Measurements from ENCODE around the gene SCUBE1. TPM values are rescaled to one million over a fixed set of nuclear protein-coding genes. Genes with fewer than 3 reads are reported as not detected.

The SCUBE1 gene
- total and polyA plus RNA-seq, 4 donors, result 0.88 to 18.7 (median 3.5) TPM

DNA sequence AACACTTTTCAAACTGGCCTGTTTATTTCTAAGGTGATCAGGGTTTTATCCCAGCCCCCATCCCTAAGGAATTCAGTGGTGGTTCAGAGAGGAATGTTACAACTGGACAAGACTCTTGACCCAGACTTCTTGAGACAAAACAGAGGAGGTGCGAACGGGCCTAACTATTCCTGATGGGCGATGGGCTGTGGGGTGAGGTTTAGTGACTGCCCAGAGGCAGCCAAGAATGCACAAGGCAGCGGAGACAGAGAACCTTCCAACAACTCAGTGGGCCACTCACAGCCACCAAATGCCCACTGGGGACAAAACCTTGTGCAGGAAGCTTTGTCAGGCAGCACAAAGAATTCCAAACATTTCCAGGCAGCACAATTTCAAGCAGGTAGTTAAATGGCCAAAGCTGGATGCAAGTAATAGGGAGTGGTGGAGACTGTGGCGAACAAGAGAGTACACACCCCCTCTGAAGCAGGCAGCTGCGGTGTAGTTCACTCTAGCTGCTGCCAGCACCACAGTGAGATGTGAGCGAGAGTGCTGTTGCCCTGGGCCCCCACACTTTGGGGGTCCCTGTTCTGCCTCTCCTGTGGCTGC is 29.2 kb downstream of the SCUBE1 start:
- Histone ChIP-seq H3K27me3 (ENCODE audit: control insufficient read depth in 1 of 2, insufficient read depth in 2 of 2, low read length in 1 of 2) (no peaks in the 10 kb centered on the region), H3K27ac (ENCODE audit: low read depth in 1 of 2, low read length in 2 of 2) (peak overlapping the region in 1 of 2 donors; percentile 39), H3K36me3 (ENCODE audit: control insufficient read depth in 1 of 2, insufficient read depth in 2 of 2, low read length in 1 of 2) (no peaks in the 10 kb centered on the region), H3K4me1 (ENCODE audit: control insufficient read depth in 1 of 2, insufficient read depth in 2 of 2, low read length in 2 of 2) (no peaks in the 10 kb centered on the region), H3K4me3 (ENCODE audit: low read length in 2 of 2) (no peak overlapping the region), H3K9me3 (ENCODE audit: control insufficient read depth, low read length) (no peaks in the 10 kb centered on the region)
- WGBS, 2 donors, result 56 to 60% methylated on average over 7 of the region's 7 CpGs
- no peak for ATAC-seq (ENCODE audit: low FRiP score)
- intact Hi-C loops (cut with DNase I), result no loop called here
- DNase-seq, result no peak

GRCh38 chr22:43313244-43313889 is 29.8 kb downstream of the SCUBE1 start:
- peak in 1 of 2 donors; percentile 82 for DNase-seq
- Histone ChIP-seq H3K36me3 (ENCODE audit: control insufficient read depth in 1 of 2, insufficient read depth in 2 of 2, low read length in 1 of 2) (no peaks in the 10 kb centered on the region), H3K4me1 (ENCODE audit: control insufficient read depth in 1 of 2, insufficient read depth in 2 of 2, low read length in 2 of 2) (no peaks in the 10 kb centered on the region), H3K4me3 (ENCODE audit: low read length in 2 of 2) (no peak overlapping the region), H3K27me3 (ENCODE audit: control insufficient read depth in 1 of 2, insufficient read depth in 2 of 2, low read length in 1 of 2) (no peaks in the 10 kb centered on the region), H3K9me3 (ENCODE audit: control insufficient read depth, low read length) (no peaks in the 10 kb centered on the region), H3K27ac (ENCODE audit: low read depth in 1 of 2, low read length in 2 of 2) (no peak overlapping the region)
- intact Hi-C loops (cut with DNase I), result no loop called here
- WGBS, 2 donors, result 29 to 47% methylated on average over 6 of the region's 6 CpGs
- no peak for ATAC-seq (ENCODE audit: low FRiP score)

- no peak for ATAC-seq (ENCODE audit: low FRiP score)
- Histone ChIP-seq H3K27ac (ENCODE audit: low read depth in 1 of 2, low read length in 2 of 2) (no peak overlapping the region), H3K4me3 (ENCODE audit: low read length in 2 of 2) (no peak overlapping the region), H3K36me3 (ENCODE audit: control insufficient read depth in 1 of 2, insufficient read depth in 2 of 2, low read length in 1 of 2) (no peaks in the 10 kb centered on the region), H3K9me3 (ENCODE audit: control insufficient read depth, low read length) (no peaks in the 10 kb centered on the region), H3K4me1 (ENCODE audit: control insufficient read depth in 1 of 2, insufficient read depth in 2 of 2, low read length in 2 of 2) (no peaks in the 10 kb centered on the region), H3K27me3 (ENCODE audit: control insufficient read depth in 1 of 2, insufficient read depth in 2 of 2, low read length in 1 of 2) (no peaks in the 10 kb centered on the region)
- intact Hi-C loops (cut with DNase I), result no loop called here
- 85 to 87% methylated on average over 10 of the region's 10 CpGs for WGBS, 2 donors
- no peak for DNase-seq
Observed at GRCh38 chr22:43312608-43313007, 30.6 kb downstream of the SCUBE1 start.

GRCh38 chr22:43310798-43311197 is 32.4 kb downstream of the SCUBE1 start:
- no peaks in the 10 kb centered on the region for H3K4me1 ChIP-seq (ENCODE audit: control insufficient read depth in 1 of 2, insufficient read depth in 2 of 2, low read length in 2 of 2)
- no peaks in the 10 kb centered on the region for H3K9me3 ChIP-seq (ENCODE audit: control insufficient read depth, low read length)
- WGBS, 2 donors, result 95 to 97% methylated on average over 1 of the region's 1 CpG
- no peak overlapping the region for H3K4me3 ChIP-seq (ENCODE audit: low read length in 2 of 2)
- no peak overlapping the region for H3K27ac ChIP-seq (ENCODE audit: low read depth in 1 of 2, low read length in 2 of 2)
- intact Hi-C loops (cut with DNase I), result no loop called here
- DNase-seq (peak; percentile 9 to 13), ATAC-seq (ENCODE audit: low FRiP score) (no peak)
- no peaks in the 10 kb centered on the region for H3K27me3 ChIP-seq (ENCODE audit: control insufficient read depth in 1 of 2, insufficient read depth in 2 of 2, low read length in 1 of 2)
- H3K36me3 ChIP-seq (ENCODE audit: control insufficient read depth in 1 of 2, insufficient read depth in 2 of 2, low read length in 1 of 2), result no peaks in the 10 kb centered on the region

DNA sequence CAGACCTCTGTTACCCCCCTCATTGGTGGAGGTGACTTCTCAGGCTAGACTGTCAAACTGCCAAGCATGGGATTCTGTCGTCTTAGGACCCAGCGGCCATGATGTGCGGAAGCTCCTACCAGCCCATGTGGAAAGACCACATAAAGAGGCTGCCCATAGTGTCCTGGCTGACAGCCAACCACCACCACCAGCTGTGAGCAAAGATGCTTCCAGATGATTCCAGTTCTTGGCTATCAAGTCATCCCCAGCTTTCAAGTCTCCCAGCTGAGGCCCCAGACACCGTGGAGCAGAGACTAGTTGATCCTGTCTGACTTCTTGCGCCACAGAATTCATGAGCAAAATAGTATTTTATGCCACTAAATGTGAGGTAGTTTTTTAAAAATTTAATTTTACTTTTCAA is 32.9 kb downstream of the SCUBE1 start:
- WGBS, 2 donors, result 89 to 91% methylated on average over 5 of the region's 5 CpGs

DNA sequence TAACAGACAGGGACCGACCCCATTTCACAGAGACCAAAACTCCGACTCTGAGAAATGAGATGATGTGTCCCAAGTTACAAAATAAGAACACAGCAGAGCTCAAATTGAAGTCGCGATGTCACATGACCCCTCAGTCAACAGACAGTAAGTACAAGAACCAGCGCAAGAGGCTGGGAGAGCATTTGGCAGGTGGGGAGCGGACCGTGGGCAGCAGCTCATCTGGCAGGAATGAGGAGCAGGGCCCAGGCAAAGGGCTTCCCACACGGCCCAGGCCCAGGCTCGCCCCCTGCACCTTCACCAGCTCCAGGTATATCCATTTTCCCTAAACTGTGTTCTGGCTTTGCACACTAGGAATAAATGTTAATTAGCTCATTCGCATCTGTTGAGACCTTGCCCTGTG is 34.3 kb downstream of the SCUBE1 start:
- Histone ChIP-seq H3K9me3 (ENCODE audit: control insufficient read depth, low read length) (no peaks in the 10 kb centered on the region), H3K27me3 (ENCODE audit: control insufficient read depth in 1 of 2, insufficient read depth in 2 of 2, low read length in 1 of 2) (no peaks in the 10 kb centered on the region), H3K4me3 (ENCODE audit: low read length in 2 of 2) (no peak overlapping the region), H3K4me1 (ENCODE audit: control insufficient read depth in 1 of 2, insufficient read depth in 2 of 2, low read length in 2 of 2) (no peaks in the 10 kb centered on the region), H3K36me3 (ENCODE audit: control insufficient read depth in 1 of 2, insufficient read depth in 2 of 2, low read length in 1 of 2) (no peaks in the 10 kb centered on the region), H3K27ac (ENCODE audit: low read depth in 1 of 2, low read length in 2 of 2) (no peak overlapping the region)
- ATAC-seq (ENCODE audit: low FRiP score) (no peak), DNase-seq (peak in 1 of 2 donors; percentile 18)
- 88 to 91% methylated on average over 10 of the region's 10 CpGs for WGBS, 2 donors
- intact Hi-C loops (cut with DNase I), result no loop called here

More for the DNA sequence above, 32.9 kb downstream of the SCUBE1 start:
- no peaks in the 10 kb centered on the region for H3K36me3 ChIP-seq (ENCODE audit: control insufficient read depth in 1 of 2, insufficient read depth in 2 of 2, low read length in 1 of 2)
- intact Hi-C loops (cut with DNase I), result no loop called here
- DNase-seq (peak; percentile 24 to 37), ATAC-seq (ENCODE audit: low FRiP score) (no peak)
- no peaks in the 10 kb centered on the region for H3K27me3 ChIP-seq (ENCODE audit: control insufficient read depth in 1 of 2, insufficient read depth in 2 of 2, low read length in 1 of 2)
- no peak overlapping the region for H3K27ac ChIP-seq (ENCODE audit: low read depth in 1 of 2, low read length in 2 of 2)
- H3K4me3 ChIP-seq (ENCODE audit: low read length in 2 of 2), result no peak overlapping the region
- no peaks in the 10 kb centered on the region for H3K9me3 ChIP-seq (ENCODE audit: control insufficient read depth, low read length)
- H3K4me1 ChIP-seq (ENCODE audit: control insufficient read depth in 1 of 2, insufficient read depth in 2 of 2, low read length in 2 of 2), result no peaks in the 10 kb centered on the region

- no peak overlapping the region for H3K4me3 ChIP-seq (ENCODE audit: low read length in 2 of 2)
- intact Hi-C loops (cut with DNase I), result no loop called here
- no peaks in the 10 kb centered on the region for H3K27me3 ChIP-seq (ENCODE audit: control insufficient read depth in 1 of 2, insufficient read depth in 2 of 2, low read length in 1 of 2)
- no peak overlapping the region for H3K27ac ChIP-seq (ENCODE audit: low read depth in 1 of 2, low read length in 2 of 2)
- DNase-seq, result peak in 1 of 2 donors; percentile 16
- no peak for ATAC-seq (ENCODE audit: low FRiP score)
- H3K4me1 ChIP-seq (ENCODE audit: control insufficient read depth in 1 of 2, insufficient read depth in 2 of 2, low read length in 2 of 2), result no peaks in the 10 kb centered on the region
- no peaks in the 10 kb centered on the region for H3K9me3 ChIP-seq (ENCODE audit: control insufficient read depth, low read length)
- WGBS, 2 donors, result 84 to 87% methylated on average over 21 of the region's 21 CpGs
- no peaks in the 10 kb centered on the region for H3K36me3 ChIP-seq (ENCODE audit: control insufficient read depth in 1 of 2, insufficient read depth in 2 of 2, low read length in 1 of 2)
Observed at GRCh38 chr22:43308060-43308830, 34.9 kb downstream of the SCUBE1 start.

- no peaks in the 10 kb centered on the region for H3K4me1 ChIP-seq (ENCODE audit: control insufficient read depth in 1 of 2, insufficient read depth in 2 of 2, low read length in 2 of 2)
- intact Hi-C loops (cut with DNase I), result no loop called here
- no peak for DNase-seq
- no peaks in the 10 kb centered on the region for H3K9me3 ChIP-seq (ENCODE audit: control insufficient read depth, low read length)
- WGBS, 2 donors, result 12 to 13% methylated on average over 8 of the region's 8 CpGs
- H3K36me3 ChIP-seq (ENCODE audit: control insufficient read depth in 1 of 2, insufficient read depth in 2 of 2, low read length in 1 of 2), result no peaks in the 10 kb centered on the region
- peak overlapping the region in 1 of 2 donors; percentile 23 for H3K27ac ChIP-seq (ENCODE audit: low read depth in 1 of 2, low read length in 2 of 2)
- H3K27me3 ChIP-seq (ENCODE audit: control insufficient read depth in 1 of 2, insufficient read depth in 2 of 2, low read length in 1 of 2), result no peaks in the 10 kb centered on the region
- ATAC-seq (ENCODE audit: low FRiP score), result no peak
- no peak overlapping the region for H3K4me3 ChIP-seq (ENCODE audit: low read length in 2 of 2)
Observed at GRCh38 chr22:43305806-43306205, 37.4 kb downstream of the SCUBE1 start.

All from aorta (tissue), 5 donors.